Endodermal cell (in vitro differentiated cells): Measurements from ENCODE around the gene TTLL10. TPM values are rescaled to one million over a fixed set of nuclear protein-coding genes. Genes with fewer than 3 reads are reported as not detected.

Source experiments
- DNase-seq: peaks from one replicate; pipeline ENCODE4 v3.0.0-alpha.2; 2017
- H3K27ac ChIP-seq: 2 replicates; pipeline ENCODE4 v1.5.1; 2013; ENCODE audit warnings: mild to moderate bottlenecking, low read depth, low read length, moderate library complexity
- H3K27me3 ChIP-seq: 2 replicates; pipeline ENCODE4 v1.6.1; 2013; ENCODE audit warnings: mild to moderate bottlenecking, low read length, moderate library complexity; ENCODE audit not compliant: insufficient read depth, control insufficient read depth, poor library complexity, severe bottlenecking
- H3K36me3 ChIP-seq: 2 replicates; pipeline ENCODE4 v1.7.0; 2013; ENCODE audit warnings: mild to moderate bottlenecking, low read length, moderate library complexity; ENCODE audit not compliant: control insufficient read depth, insufficient read depth
- H3K4me1 ChIP-seq: one replicate; pipeline ENCODE4 v1.7.0; 2013; ENCODE audit warnings: low read length; ENCODE audit not compliant: control insufficient read depth, insufficient read depth
- H3K4me3 ChIP-seq: 2 replicates; pipeline ENCODE4 v1.5.1; 2013; ENCODE audit warnings: mild to moderate bottlenecking, low read length, moderate library complexity
- H3K9ac ChIP-seq: 2 replicates; pipeline ENCODE4 v1.6.1; 2013; ENCODE audit warnings: mild to moderate bottlenecking, low read length, moderate library complexity; ENCODE audit not compliant: poor library complexity, severe bottlenecking; ENCODE audit errors: extremely low read depth
- H3K9me3 ChIP-seq: 2 replicates; pipeline ENCODE4 v1.6.1; 2013; ENCODE audit warnings: mild to moderate bottlenecking, low read length, moderate library complexity; ENCODE audit not compliant: control insufficient read depth
- H3K27ac Mint-ChIP-seq: 2 replicates; pipeline ENCODE4 v1.8.0; 2020; ENCODE audit warnings: mixed read lengths
- H3K27me3 Mint-ChIP-seq: 2 replicates; pipeline ENCODE4 v1.8.0; 2021; ENCODE audit warnings: mild to moderate bottlenecking, mixed read lengths; ENCODE audit not compliant: insufficient read depth
- H3K36me3 Mint-ChIP-seq: 2 replicates; pipeline ENCODE4 v1.8.0; 2020; ENCODE audit warnings: low read depth, mixed read lengths
- H3K4me1 Mint-ChIP-seq: 2 replicates; pipeline ENCODE4 v1.8.0; 2020; ENCODE audit warnings: mixed read lengths
- H3K4me3 Mint-ChIP-seq: 2 replicates; pipeline ENCODE4 v1.8.0; 2020; ENCODE audit warnings: mild to moderate bottlenecking, moderate library complexity, mixed read lengths
- H3K9me3 Mint-ChIP-seq: 2 replicates; pipeline ENCODE4 v1.8.0; 2020; ENCODE audit warnings: mild to moderate bottlenecking, mixed read lengths
- CTCF ChIP-seq: fragments of 200-600 bp; sonication (generic); conservative IDR thresholded peaks from 2 replicates; pipeline ENCODE4 v1.5.0; 2021; ENCODE audit warnings: antibody characterized with exemption, mild to moderate bottlenecking
- WGBS, 2 experiments: methylation state at CpG; one replicate each; pipeline versions ENCODE4 v1.1.5 to v1.1.7; 2013; ENCODE audit warnings: missing lambda C conversion rate in 2 of 2, mixed read lengths in 1 of 2; ENCODE audit not compliant: insufficient coverage in 1 of 2, insufficient read length in 1 of 2; 5-methylcytosine and 5-hydroxymethylcytosine counted together
- total RNA-seq, 2 donors: library from RNA; stranded (reverse); fragmentation: NEBNext Ultra II Directional in 1 of 2; extraction: Animal tissue kit (Norgen Biotek cat#: 25700) in 1 of 2; gene quantifications; 2 replicates in 1 of 2; 3 replicates in 1 of 2; pipeline ENCODE4 v1.2.1, GENCODE V29; 2021

Gene TTLL10
- total RNA-seq, 2 donors from 2014 or later, result 0.93 to 1.2 TPM

GRCh38 chr1:1242461-1243265, 69.0 kb downstream of the TTLL10 start:
- no peaks in the 10 kb centered on the region for H3K4me1 Mint-ChIP-seq
- no peak for TF ChIP-seq CTCF
- no peak overlapping the region for H3K27ac ChIP-seq
- no peak overlapping the region for H3K27ac Mint-ChIP-seq
- H3K9me3 ChIP-seq, result no peaks in the 10 kb centered on the region
- no peak for DNase-seq
- H3K4me1 ChIP-seq, result no peaks in the 10 kb centered on the region
- no peaks in the 10 kb centered on the region for H3K9me3 Mint-ChIP-seq
- peaks cover 1% of the 10 kb centered on the region for H3K27me3 Mint-ChIP-seq
- H3K4me3 Mint-ChIP-seq, result no peak overlapping the region
- H3K36me3 Mint-ChIP-seq, result no peaks in the 10 kb centered on the region
- no peak overlapping the region for H3K4me3 ChIP-seq
- 94 to 98% methylated on average over 15 to 39 of the region's 41 CpGs for WGBS, 2 experiments
- H3K9ac ChIP-seq, result no peak overlapping the region
- H3K27me3 ChIP-seq, result peaks cover 12% of the 10 kb centered on the region
- no peaks in the 10 kb centered on the region for H3K36me3 ChIP-seq

- WGBS, 2 experiments, result 93 to 96% methylated on average over 13 to 23 of the region's 23 CpGs
- Mint-ChIP-seq H3K27ac (no peak overlapping the region), H3K27me3 (peaks cover 1% of the 10 kb centered on the region), H3K9me3 (no peaks in the 10 kb centered on the region), H3K4me1 (no peaks in the 10 kb centered on the region), H3K36me3 (no peaks in the 10 kb centered on the region), H3K4me3 (no peak overlapping the region)
- no peak for DNase-seq
- TF ChIP-seq CTCF, result no peak
- Histone ChIP-seq H3K4me1 (no peaks in the 10 kb centered on the region), H3K9me3 (no peaks in the 10 kb centered on the region), H3K4me3 (no peak overlapping the region), H3K36me3 (no peaks in the 10 kb centered on the region), H3K9ac (no peak overlapping the region), H3K27ac (no peak overlapping the region), H3K27me3 (peaks cover 12% of the 10 kb centered on the region)
Observed at GRCh38 chr1:1243266-1243660, 69.6 kb downstream of the TTLL10 start.

GRCh38 chr1:1243807-1244191, 70.1 kb downstream of the TTLL10 start:
- H3K27ac Mint-ChIP-seq, result no peak overlapping the region
- H3K4me1 Mint-ChIP-seq, result no peaks in the 10 kb centered on the region
- WGBS, 2 experiments, result 86 to 88% methylated on average over 4 to 23 of the region's 23 CpGs

More at GRCh38 chr1:1243807-1244191, 70.1 kb downstream of the TTLL10 start:
- no peak for DNase-seq
- Histone ChIP-seq H3K4me1 (no peaks in the 10 kb centered on the region), H3K27me3 (peaks cover 12% of the 10 kb centered on the region), H3K9me3 (no peaks in the 10 kb centered on the region), H3K9ac (no peak overlapping the region), H3K36me3 (no peaks in the 10 kb centered on the region), H3K4me3 (no peak overlapping the region), H3K27ac (no peak overlapping the region)
- no peaks in the 10 kb centered on the region for H3K9me3 Mint-ChIP-seq
- peaks cover 1% of the 10 kb centered on the region for H3K27me3 Mint-ChIP-seq
- TF ChIP-seq CTCF, result no peak
- no peak overlapping the region for H3K4me3 Mint-ChIP-seq
- no peaks in the 10 kb centered on the region for H3K36me3 Mint-ChIP-seq
